B cell (primary cell): ENCODE results near the gene PRKCA. TPM values are rescaled to one million over a fixed set of nuclear protein-coding genes. Genes with fewer than 3 reads are reported as not detected.

Experiments
- ATAC-seq: fragments of 200-7000 bp; cut with Tn5 transposase; one replicate; pipeline ENCODE4 v1.10.0; 2021; ENCODE audit warnings: low read depth, mild to moderate bottlenecking, moderate number of reproducible peaks, moderate library complexity
- CTCF ChIA-PET: fragments of 350-600 bp; sonication (Branson Sonifier 250); formaldehyde crosslinking; loops from one replicate; lab custom pipeline; 2021; ENCODE audit warnings: antibody characterized with exemption, inconsistent platforms; lab: Charles Lee
- POLR2A ChIA-PET: fragments of 350-600 bp; sonication (Branson Sonifier 250); formaldehyde crosslinking; loops from one replicate; lab custom pipeline; 2021; ENCODE audit warnings: antibody characterized with exemption; lab: Charles Lee
- DNase-seq: peaks from one replicate; pipeline ENCODE4 v3.0.0; 2013
- H2AFZ ChIP-seq: 2 replicates; pipeline ENCODE4 v1.6.1; 2012; ENCODE audit warnings: mild to moderate bottlenecking, low read depth, low read length; ENCODE audit not compliant: insufficient read depth, poor library complexity, severe bottlenecking
- H3K27ac ChIP-seq, 2 donors: 1 replicate in 1 of 2; 2 replicates in 1 of 2; pipeline ENCODE4 v1.5.1; 2012 to 2013; ENCODE audit warnings: low read length in 2 of 2, mild to moderate bottlenecking in 2 of 2, moderate library complexity in 1 of 2
- H3K27me3 ChIP-seq, 4 experiments: fragments of 200-600 bp in 1 of 4; sonication (generic) in 1 of 4; replicated peaks in 1 of 4; 1 replicate in 2 of 4; 2 replicates in 2 of 4; pipeline versions ENCODE4 v1.6.1 to v1.7.0; 2013 to 2016; ENCODE audit warnings: low read length in 3 of 4, mild to moderate bottlenecking in 2 of 4, mixed read lengths in 1 of 4, moderate library complexity in 1 of 4; ENCODE audit not compliant: insufficient read depth in 4 of 4, control insufficient read depth in 3 of 4; ENCODE audit errors: control extremely low read depth in 1 of 4
- H3K36me3 ChIP-seq, 2 experiments: replicated peaks in 1 of 2; 1 replicate in 1 of 2; 2 replicates in 1 of 2; pipeline versions ENCODE4 v1.6.1 to v1.7.1; 2013; ENCODE audit warnings: low read length in 1 of 2; ENCODE audit not compliant: insufficient read depth in 2 of 2, control insufficient read depth in 1 of 2; ENCODE audit errors: control extremely low read depth in 1 of 2, extremely low read depth in 1 of 2
- H3K4me1 ChIP-seq, 2 donors: fragments of 200-600 bp in 1 of 2; sonication (generic) in 1 of 2; 1 replicate in 1 of 2; 2 replicates in 1 of 2; pipeline versions ENCODE4 v1.5.1 to v1.6.1; 2013 to 2017; ENCODE audit warnings: low read length in 2 of 2; ENCODE audit not compliant: control insufficient read depth in 2 of 2, insufficient read depth in 2 of 2
- H3K4me2 ChIP-seq: replicated peaks from 2 replicates; pipeline ENCODE3; 2012; ENCODE audit warnings: mild to moderate bottlenecking, low read depth, low read length; ENCODE audit not compliant: poor library complexity, severe bottlenecking
- H3K4me3 ChIP-seq, 5 experiments: fragments of 200-600 bp in 1 of 5; sonication (generic) in 1 of 5; 1 replicate in 3 of 5; 2 replicates in 2 of 5; pipeline versions ENCODE4 v1.5.1 to v1.7.0; 2011 to 2016; ENCODE audit warnings: low read length in 4 of 5, mild to moderate bottlenecking in 4 of 5, low read depth in 2 of 5, control low read depth in 1 of 5, moderate library complexity in 1 of 5; ENCODE audit not compliant: insufficient read depth in 1 of 5; ENCODE audit errors: control extremely low read depth in 1 of 5, extremely low read depth in 1 of 5
- H3K79me2 ChIP-seq: fragments of 200-600 bp; sonication (generic); one replicate; pipeline ENCODE4 v1.6.0; 2016; ENCODE audit warnings: low read length; ENCODE audit not compliant: control insufficient read depth, insufficient read depth
- H3K9ac ChIP-seq: fragments of 200-600 bp; sonication (generic); 2 replicates; pipeline ENCODE4 v1.6.1; 2017; ENCODE audit warnings: mild to moderate bottlenecking, low read length, moderate library complexity
- H3K9me3 ChIP-seq, 3 donors: one replicate each; pipeline versions ENCODE4 v1.6.1 to v1.7.1; 2013; ENCODE audit warnings: low read length in 2 of 3; ENCODE audit not compliant: control insufficient read depth in 2 of 3, insufficient read depth in 1 of 3; ENCODE audit errors: control extremely low read depth in 1 of 3
- H4K20me1 ChIP-seq: 2 replicates; pipeline ENCODE4 v1.6.0; 2012; ENCODE audit warnings: mild to moderate bottlenecking, low read length; ENCODE audit not compliant: insufficient read depth, control insufficient read depth, poor library complexity, severe bottlenecking
- H3K27ac Mint-ChIP-seq: one replicate; pipeline ENCODE4 v1.8.0; 2021; ENCODE audit warnings: mixed read lengths
- H3K27me3 Mint-ChIP-seq: one replicate; pipeline ENCODE4 v1.8.0; 2021; ENCODE audit warnings: mixed read lengths
- H3K4me1 Mint-ChIP-seq: one replicate; pipeline ENCODE4 v1.8.0; 2021; ENCODE audit warnings: mixed read lengths
- H3K4me3 Mint-ChIP-seq: one replicate; pipeline ENCODE4 v1.8.0; 2021; ENCODE audit warnings: mixed read lengths
- H3K9me3 Mint-ChIP-seq: one replicate; pipeline ENCODE4 v1.8.0; 2022; ENCODE audit warnings: mixed read lengths; ENCODE audit not compliant: insufficient read depth
- CTCF ChIP-seq: fragments of 200-600 bp; IDR thresholded peaks from one replicate; pipeline ENCODE4 v1.8.0; 2022; ENCODE audit warnings: antibody characterized with exemption, mild to moderate bottlenecking
- EZH2 ChIP-seq: IDR thresholded peaks from 2 replicates; pipeline ENCODE4 v1.6.1; 2012; ENCODE audit warnings: borderline replicate concordance, low read depth, mild to moderate bottlenecking, moderate library complexity, low read length; ENCODE audit not compliant: insufficient read depth, poor library complexity, severe bottlenecking
- WGBS: methylation state at CpG from one replicate; pipeline ENCODE4 v1.1.5; 2013; ENCODE audit warnings: missing lambda C conversion rate; ENCODE audit not compliant: insufficient coverage; 5-methylcytosine and 5-hydroxymethylcytosine counted together
- intact Hi-C: fragments of 100-400 bp; cut with micrococcal nuclease; formaldehyde crosslinking; loops from one replicate; pipeline ENCODE4 v1.10.0; 2022
- polyA plus RNA-seq: library from polyadenylated mRNA; depleted of rRNA; stranded (reverse); fragments of >200 nt; gene quantifications from 2 replicates; pipeline ENCODE4 v1.2.3, GENCODE V29; 2012
- total RNA-seq, 2 donors: library from RNA; stranded (reverse); fragments of 120-200 nt in 1 of 2; gene quantifications; 1 replicate in 1 of 2; 2 replicates in 1 of 2; pipeline versions ENCODE4 v1.2.3 to v1.2.4, GENCODE V29; 2013 to 2022

Gene PRKCA
- total and polyA plus RNA-seq, 2 donors (not counting 1 experiment from before 2014, with no cell fraction given): 0.33 to 7.7 TPM

- H3K4me1 Mint-ChIP-seq: no peaks in the 10 kb centered on the region
- no peak overlapping the region for H3K4me3 Mint-ChIP-seq
- DNase-seq (no peak), ATAC-seq (no peak)
- no peaks in the 10 kb centered on the region for H4K20me1 ChIP-seq
- no peak overlapping the region for H3K27ac ChIP-seq
- H3K4me1 ChIP-seq: no peaks in the 10 kb centered on the region
- H3K27me3 ChIP-seq: no peaks in the 10 kb centered on the region
- no peak overlapping the region for H3K27ac Mint-ChIP-seq
- H2AFZ ChIP-seq: no peak overlapping the region
- H3K9me3 Mint-ChIP-seq: no peaks in the 10 kb centered on the region
- ChIA-PET CTCF (no interaction called here), POLR2A (no interaction called here)
- 81% methylated on average over 4 of the region's 4 CpGs for WGBS
- intact Hi-C loops: no loop called here
- TF ChIP-seq EZH2 (no peak), CTCF (no peak)
- no peaks in the 10 kb centered on the region for H3K9me3 ChIP-seq
- H3K4me2 ChIP-seq: no peak overlapping the region
- no peaks in the 10 kb centered on the region for H3K27me3 Mint-ChIP-seq
- no peaks in the 10 kb centered on the region for H3K36me3 ChIP-seq
- no peaks in the 10 kb centered on the region for H3K79me2 ChIP-seq
- H3K4me3 ChIP-seq: no peak overlapping the region
- no peak overlapping the region for H3K9ac ChIP-seq
These were observed 222.9 kb downstream of the PRKCA start for GRCh38 chr17:66525338-66525737.

DNA sequence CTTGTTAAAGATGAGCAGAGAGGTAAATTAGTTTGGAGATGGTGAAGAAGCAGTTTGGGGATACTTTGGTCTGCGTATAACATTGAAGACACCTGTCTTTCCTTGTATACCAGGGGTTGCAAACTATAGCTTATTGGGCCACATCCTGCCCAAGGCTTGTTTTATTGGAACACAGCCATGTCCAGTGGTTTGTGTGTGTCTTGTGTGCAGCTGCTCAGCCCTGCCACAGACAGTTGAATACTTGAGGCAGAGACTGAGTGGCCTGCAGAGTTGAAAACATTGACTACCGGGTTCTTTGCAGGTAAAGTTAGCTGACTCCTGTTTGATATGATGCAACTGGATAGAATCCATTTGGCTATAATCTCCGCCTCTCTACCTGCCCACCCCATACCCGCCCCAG is 224.4 kb downstream of the PRKCA start:
- Histone ChIP-seq H3K9ac (no peak overlapping the region), H3K27me3 (no peaks in the 10 kb centered on the region), H3K4me2 (no peak overlapping the region), H4K20me1 (no peaks in the 10 kb centered on the region), H3K27ac (no peak overlapping the region), H3K4me3 (no peak overlapping the region), H3K9me3 (no peaks in the 10 kb centered on the region), H3K4me1 (no peaks in the 10 kb centered on the region), H3K36me3 (no peaks in the 10 kb centered on the region), H2AFZ (no peak overlapping the region), H3K79me2 (no peaks in the 10 kb centered on the region)
- TF ChIP-seq CTCF: no peak
- no peak for TF ChIP-seq EZH2
- H3K27ac Mint-ChIP-seq: no peak overlapping the region
- no peaks in the 10 kb centered on the region for H3K27me3 Mint-ChIP-seq
- intact Hi-C loops: no loop called here
- CTCF ChIA-PET: no interaction called here
- 82% methylated on average over 1 of the region's 4 CpGs for WGBS
- H3K4me1 Mint-ChIP-seq: no peaks in the 10 kb centered on the region
- ATAC-seq (no peak), DNase-seq (no peak)
- H3K9me3 Mint-ChIP-seq: no peaks in the 10 kb centered on the region
- no peak overlapping the region for H3K4me3 Mint-ChIP-seq
- POLR2A ChIA-PET: no interaction called here
